Epithelial cell of esophagus (primary cell): ENCODE results near the gene C14orf119.

Experiments used
- DNase-seq: peaks from one replicate; pipeline ENCODE4 v3.0.0; 2010; ENCODE audit warnings: low read depth
- H3K4me3 ChIP-seq: 2 replicates; pipeline ENCODE4 v1.5.1; 2011; ENCODE audit warnings: mild to moderate bottlenecking, low read length, control low read depth
- CTCF ChIP-seq: IDR thresholded peaks from 2 replicates; pipeline ENCODE4 v1.5.1; 2011; ENCODE audit warnings: low read depth, mild to moderate bottlenecking, low read length, control low read depth, inconsistent platforms; ENCODE audit not compliant: insufficient read depth; ENCODE audit errors: missing control alignments

C14orf119 gene

DNA sequence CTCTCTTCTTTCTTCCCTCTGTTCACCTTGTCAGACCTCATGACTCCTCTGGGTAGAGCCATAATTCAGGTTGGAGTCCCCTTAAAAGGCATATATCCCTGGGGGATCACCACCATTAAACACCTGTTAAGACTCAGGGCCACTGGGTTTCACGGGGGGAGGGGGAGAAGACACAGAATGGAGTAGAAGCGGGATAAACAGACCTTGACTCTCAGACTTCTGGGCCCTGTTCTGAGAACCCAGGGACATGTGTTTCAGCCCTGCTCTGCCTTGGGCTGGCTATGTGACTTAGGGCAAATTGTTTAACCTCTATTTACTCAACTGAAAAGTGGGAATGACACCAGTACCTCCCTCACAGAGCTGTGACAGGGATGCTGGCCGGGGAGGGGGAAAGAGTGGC, 42.6 kb upstream of the C14orf119 start:
- H3K4me3 ChIP-seq = no peak overlapping the region
- DNase-seq = no peak
- TF ChIP-seq CTCF = no peak

DNA sequence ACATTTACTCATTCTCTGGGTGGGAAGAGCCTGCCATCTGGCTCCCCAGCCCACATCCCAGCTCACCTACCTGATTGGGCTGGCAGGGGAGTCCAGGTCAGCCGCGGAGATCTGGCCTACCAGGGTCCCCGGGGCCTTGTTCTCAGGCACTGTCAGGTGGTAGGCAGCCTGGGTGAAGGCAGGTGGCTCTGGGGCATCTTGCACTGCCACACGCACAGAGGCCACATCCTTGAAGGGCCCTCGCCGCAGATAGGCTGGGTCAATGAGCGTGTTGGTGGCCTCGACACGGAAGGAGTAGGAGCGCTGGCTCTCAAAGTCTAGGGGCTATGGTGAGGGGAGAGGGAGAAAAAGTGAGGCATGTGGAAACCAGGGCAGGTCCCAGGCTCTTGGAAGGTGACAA, 41.9 kb upstream of the C14orf119 start:
- TF ChIP-seq CTCF = no peak
- DNase-seq = no peak
- H3K4me3 ChIP-seq = no peak overlapping the region

GRCh38 chr14:23054000-23054811, 41.1 kb upstream of the C14orf119 start:
- no peak for DNase-seq
- TF ChIP-seq CTCF = no peak
- H3K4me3 ChIP-seq = no peak overlapping the region

- no peak for DNase-seq
- no peak overlapping the region for H3K4me3 ChIP-seq
- TF ChIP-seq CTCF = no peak
These were observed 40.2 kb upstream of the C14orf119 start for GRCh38 chr14:23055147-23055550.

DNA sequence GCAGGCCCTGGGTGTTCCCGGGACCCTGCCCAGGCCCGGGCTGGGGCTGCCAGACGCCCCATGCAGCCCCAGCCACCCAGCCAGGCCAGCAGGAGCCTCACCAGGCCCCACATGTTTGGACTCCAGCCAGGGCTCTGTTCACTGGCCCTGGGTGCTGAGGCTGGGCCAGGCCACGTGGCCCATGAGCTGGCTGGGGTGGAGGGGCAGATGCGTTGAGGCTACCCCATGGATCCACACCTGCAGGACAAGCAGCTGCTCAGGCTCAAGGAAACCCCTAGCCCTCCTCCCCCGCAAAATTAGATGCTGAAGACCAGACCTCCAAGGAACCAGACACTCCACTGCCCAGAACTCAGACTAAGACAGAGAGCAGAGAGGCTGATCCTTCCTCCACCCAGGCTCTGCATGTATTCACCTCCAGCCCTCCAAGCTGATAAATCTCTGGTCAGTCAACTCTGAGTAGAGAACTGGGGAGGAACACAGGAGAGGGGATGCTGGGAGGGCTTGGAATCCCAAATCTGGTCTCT, 39.6 kb upstream of the C14orf119 start:
- DNase-seq = no peak
- H3K4me3 ChIP-seq = no peak overlapping the region
- no peak for TF ChIP-seq CTCF

DNA sequence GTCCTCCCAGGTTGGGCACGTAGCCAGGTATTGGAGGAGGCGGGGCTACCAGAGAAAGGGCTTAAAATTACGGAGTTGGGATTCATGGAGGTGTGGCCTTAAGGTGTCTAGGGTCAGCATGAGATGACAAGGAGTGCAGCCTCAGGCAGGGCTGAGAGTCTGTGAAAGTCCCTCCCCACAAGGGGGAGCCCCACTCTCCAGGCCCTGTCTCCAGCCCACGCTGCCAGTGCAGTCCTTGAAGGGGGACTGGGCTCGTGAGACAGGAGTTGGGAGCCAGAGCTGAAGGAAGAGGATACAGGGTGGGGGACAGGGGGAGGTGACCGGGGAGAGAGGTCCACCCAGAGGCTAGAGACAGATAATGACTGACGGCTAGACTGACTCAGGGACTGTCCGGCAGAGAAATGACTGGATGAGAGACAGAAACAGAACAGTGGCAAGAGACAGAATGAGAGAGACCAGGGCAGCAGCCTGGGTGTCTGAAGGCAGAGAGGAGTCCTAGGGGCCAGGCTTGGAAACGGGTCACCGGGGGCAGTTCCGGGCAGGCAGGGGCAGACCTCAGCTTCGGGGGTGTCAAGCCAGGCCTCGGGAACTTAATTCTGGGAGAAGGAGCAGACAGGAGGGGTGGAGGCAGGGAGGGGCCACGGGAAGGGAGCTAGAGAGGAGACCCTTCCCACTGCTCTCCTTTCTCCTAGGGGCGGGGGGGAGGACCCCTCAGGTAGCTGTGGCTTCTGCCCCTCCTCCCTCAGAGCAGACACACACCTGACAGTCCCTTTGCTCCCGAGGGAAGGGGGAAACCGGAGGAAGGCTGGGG, 39.0 kb upstream of the C14orf119 start:
- peak; percentile 78 for TF ChIP-seq CTCF
- peak; percentile 74 for DNase-seq
- H3K4me3 ChIP-seq = peak overlapping the region; percentile 60
